Transverse colon (tissue), 4 donors: Measurements from ENCODE around the gene ERGIC1. TPM values are rescaled to one million over a fixed set of nuclear protein-coding genes. Genes with fewer than 3 reads are reported as not detected.

ENCODE experiments used
- DNase-seq: peaks from one replicate; pipeline ENCODE4 v3.0.0-alpha.2; 2019
- H3K27ac ChIP-seq, 4 donors: fragments of 200-600 bp; sonication (generic); 2 replicates each; pipeline ENCODE4 v1.5.1; 2016 to 2018; ENCODE audit warnings: inconsistent platforms in 4 of 4
- H3K27me3 ChIP-seq: fragments of 200-600 bp; sonication (generic); 2 replicates; pipeline ENCODE4 v1.5.1; 2017; ENCODE audit warnings: inconsistent platforms
- H3K36me3 ChIP-seq, 4 donors: fragments of 200-600 bp; sonication (generic); 2 replicates each; pipeline ENCODE4 v1.5.1; 2017 to 2019; ENCODE audit warnings: inconsistent platforms in 4 of 4
- H3K4me1 ChIP-seq, 4 donors: fragments of 200-600 bp; sonication (generic); 2 replicates each; pipeline ENCODE4 v1.5.1; 2017 to 2020; ENCODE audit warnings: inconsistent platforms in 4 of 4
- H3K4me3 ChIP-seq, 4 donors: fragments of 200-600 bp; sonication (generic); 1 replicate in 1 of 4; 2 replicates in 3 of 4; pipeline versions ENCODE4 v1.5.1 to v1.6.1; 2017 to 2019; ENCODE audit warnings: inconsistent platforms in 4 of 4
- H3K9me3 ChIP-seq, 2 donors: fragments of 200-600 bp; sonication (generic); 2 replicates each; pipeline ENCODE4 v1.5.1; 2017 to 2019; ENCODE audit warnings: inconsistent platforms in 2 of 2
- EP300 ChIP-seq: sonication (generic); formaldehyde crosslinking; IDR thresholded peaks from one replicate; pipeline ENCODE4 v1.6.1; 2017; ENCODE audit warnings: antibody characterized with exemption, low read depth
- POLR2A ChIP-seq: fragments of 450-650 bp; IDR thresholded peaks from one replicate; pipeline ENCODE4 v1.6.1; 2016; ENCODE audit warnings: antibody characterized with exemption, mild to moderate bottlenecking, moderate library complexity
- POLR2AphosphoS5 ChIP-seq, 3 donors: sonication (generic); formaldehyde crosslinking; IDR thresholded peaks; one replicate each; pipeline ENCODE4 v1.6.1; 2016; ENCODE audit warnings: antibody characterized with exemption in 3 of 3
- WGBS, 2 donors: methylation state at CpG; one replicate each; pipeline ENCODE4 v1.1.5; 2018; ENCODE audit warnings: low coverage in 1 of 2; 5-methylcytosine and 5-hydroxymethylcytosine counted together
- in situ Hi-C, 4 donors: fragments of 200-750 bp; cut with MboI; loops; one replicate each; pipeline versions ENCODE4 v1.15.0 to v1.15.1; 2017; ENCODE audit warnings: low sequenced_read_pairs in 3 of 4, low pct_ligation_motif_present in 1 of 4, low pct_unique_long_range_greater_than_20kb in 1 of 4
- intact Hi-C: fragments of 100-400 bp; cut with DNase I; formaldehyde crosslinking; loops from one replicate; pipeline ENCODE4 v1.15.1; 2023; ENCODE audit warnings: low total_unique reads
- total RNA-seq, 4 donors: library from RNA; depleted of rRNA; stranded (reverse); fragments of >200 nt; gene quantifications; one replicate each; pipeline ENCODE4 v1.1.0, GENCODE V29; 2016
- TF ChIP-seq, protein P1 (sequence below), 5 experiments: fragments of 200-600 bp in 3 of 5; fragments of 450-650 bp in 2 of 5; sonication (generic) in 3 of 5; IDR thresholded peaks; 1 replicate in 2 of 5; 2 replicates in 3 of 5; pipeline ENCODE4 v1.5.1; 2016 to 2017; ENCODE audit warnings: antibody characterized with exemption in 5 of 5, inconsistent platforms in 3 of 5, mild to moderate bottlenecking in 2 of 5, moderate library complexity in 1 of 5

The ERGIC1 gene
- total RNA-seq, 4 donors from 2014 or later = 125 to 252 (median 184) TPM

DNA sequence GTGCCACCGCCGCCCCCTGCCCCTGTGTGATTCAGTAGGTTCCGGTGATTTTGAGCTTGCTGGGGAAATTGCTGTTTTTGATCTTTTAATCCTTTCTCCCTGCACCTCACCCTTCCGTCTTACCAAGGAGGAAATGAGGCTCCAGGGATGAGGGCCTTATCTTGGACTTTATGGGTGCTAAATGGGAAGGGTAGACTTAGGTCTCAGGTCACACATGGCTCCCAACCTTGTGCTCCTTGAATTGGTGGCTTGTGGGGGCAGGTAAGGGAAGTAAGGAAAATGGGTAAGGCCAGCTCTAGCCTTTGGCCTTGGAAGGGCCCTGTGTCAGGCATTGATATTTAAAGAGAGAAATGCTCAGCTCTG is 1.9 kb downstream of the ERGIC1 start:
- DNase-seq = no peak
- intact Hi-C loops = loop anchor here (10.0 kb wide), 1 partner anchor 61 kb away; the partner anchor contains the start of gene DUSP1

DNA sequence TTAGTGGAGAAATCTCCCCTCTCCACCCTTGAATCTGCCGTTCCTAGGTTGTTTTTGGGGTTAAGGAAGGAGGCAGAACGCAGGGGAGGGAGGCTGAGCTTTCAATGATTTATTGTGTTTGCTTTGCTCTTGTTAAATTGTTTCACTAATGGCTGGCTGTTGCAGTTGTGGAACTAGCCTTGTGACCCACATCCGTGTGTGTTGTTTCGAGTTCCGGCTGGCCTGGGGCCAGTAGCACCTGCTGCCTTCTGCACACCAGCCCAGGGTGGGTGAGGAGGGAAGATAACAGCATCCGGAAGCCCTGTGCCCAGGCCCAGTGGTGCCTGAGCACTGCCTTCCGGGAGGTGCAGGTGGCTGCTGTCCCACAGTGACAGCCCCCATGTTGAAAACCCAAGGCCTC is 3.6 kb downstream of the ERGIC1 start:
- Histone ChIP-seq H3K4me3 (peak overlapping the region in 2 of 4 donors; percentile 0 to 9), H3K27me3 (no peaks in the 10 kb centered on the region), H3K4me1 (peaks cover 41 to 69% (median 52%) of the 10 kb centered on the region in 4 donors), H3K27ac (peak overlapping the region; percentile 89 to 94 (median 92)), H3K36me3 (no peaks in the 10 kb centered on the region), H3K9me3 (no peaks in the 10 kb centered on the region)
- in situ Hi-C loops = loop anchor here in 1 of 4 donors (10.0 kb wide), 1 partner anchor 63 kb away; the partner anchor contains the start of gene DUSP1
- peak; percentile 94 for DNase-seq
- TF ChIP-seq POLR2A = peak; percentile 55
- TF ChIP-seq EP300 = peak; percentile 76
- TF ChIP-seq, protein P1, sequence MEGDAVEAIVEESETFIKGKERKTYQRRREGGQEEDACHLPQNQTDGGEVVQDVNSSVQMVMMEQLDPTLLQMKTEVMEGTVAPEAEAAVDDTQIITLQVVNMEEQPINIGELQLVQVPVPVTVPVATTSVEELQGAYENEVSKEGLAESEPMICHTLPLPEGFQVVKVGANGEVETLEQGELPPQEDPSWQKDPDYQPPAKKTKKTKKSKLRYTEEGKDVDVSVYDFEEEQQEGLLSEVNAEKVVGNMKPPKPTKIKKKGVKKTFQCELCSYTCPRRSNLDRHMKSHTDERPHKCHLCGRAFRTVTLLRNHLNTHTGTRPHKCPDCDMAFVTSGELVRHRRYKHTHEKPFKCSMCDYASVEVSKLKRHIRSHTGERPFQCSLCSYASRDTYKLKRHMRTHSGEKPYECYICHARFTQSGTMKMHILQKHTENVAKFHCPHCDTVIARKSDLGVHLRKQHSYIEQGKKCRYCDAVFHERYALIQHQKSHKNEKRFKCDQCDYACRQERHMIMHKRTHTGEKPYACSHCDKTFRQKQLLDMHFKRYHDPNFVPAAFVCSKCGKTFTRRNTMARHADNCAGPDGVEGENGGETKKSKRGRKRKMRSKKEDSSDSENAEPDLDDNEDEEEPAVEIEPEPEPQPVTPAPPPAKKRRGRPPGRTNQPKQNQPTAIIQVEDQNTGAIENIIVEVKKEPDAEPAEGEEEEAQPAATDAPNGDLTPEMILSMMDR (IDR thresholded peaks at IDR 0.05) = no peak
- peak; percentile 64 to 88 (median 83) for TF ChIP-seq POLR2AphosphoS5 (IDR thresholded peaks at IDR 0.05)
- intact Hi-C loops = loop anchor here (10.0 kb wide), 1 partner anchor 63 kb away; the partner anchor contains the start of gene DUSP1
- 11% methylated on average over 3 to 7 of the region's 7 CpGs for WGBS, 2 donors

More for the DNA sequence above, 1.9 kb downstream of the ERGIC1 start:
- TF ChIP-seq, protein P1 (IDR thresholded peaks at IDR 0.05) = no peak
- TF ChIP-seq EP300 (no peak), POLR2AphosphoS5 (IDR thresholded peaks at IDR 0.05) (no peak), POLR2A (no peak)
- Histone ChIP-seq H3K27ac (peak overlapping the region; percentile 89 to 94 (median 92)), H3K4me1 (peaks cover 41 to 64% (median 52%) of the 10 kb centered on the region in 4 donors), H3K4me3 (peak overlapping the region in 3 of 4 donors; percentile 64 to 96 (median 87)), H3K27me3 (no peaks in the 10 kb centered on the region), H3K9me3 (no peaks in the 10 kb centered on the region), H3K36me3 (no peaks in the 10 kb centered on the region)
- WGBS, 2 donors = 57 to 74% methylated on average over 3 to 4 of the region's 4 CpGs
- in situ Hi-C loops = loop anchor here in 1 of 4 donors (10.0 kb wide), 1 partner anchor 61 kb away; the partner anchor contains the start of gene DUSP1

DNA sequence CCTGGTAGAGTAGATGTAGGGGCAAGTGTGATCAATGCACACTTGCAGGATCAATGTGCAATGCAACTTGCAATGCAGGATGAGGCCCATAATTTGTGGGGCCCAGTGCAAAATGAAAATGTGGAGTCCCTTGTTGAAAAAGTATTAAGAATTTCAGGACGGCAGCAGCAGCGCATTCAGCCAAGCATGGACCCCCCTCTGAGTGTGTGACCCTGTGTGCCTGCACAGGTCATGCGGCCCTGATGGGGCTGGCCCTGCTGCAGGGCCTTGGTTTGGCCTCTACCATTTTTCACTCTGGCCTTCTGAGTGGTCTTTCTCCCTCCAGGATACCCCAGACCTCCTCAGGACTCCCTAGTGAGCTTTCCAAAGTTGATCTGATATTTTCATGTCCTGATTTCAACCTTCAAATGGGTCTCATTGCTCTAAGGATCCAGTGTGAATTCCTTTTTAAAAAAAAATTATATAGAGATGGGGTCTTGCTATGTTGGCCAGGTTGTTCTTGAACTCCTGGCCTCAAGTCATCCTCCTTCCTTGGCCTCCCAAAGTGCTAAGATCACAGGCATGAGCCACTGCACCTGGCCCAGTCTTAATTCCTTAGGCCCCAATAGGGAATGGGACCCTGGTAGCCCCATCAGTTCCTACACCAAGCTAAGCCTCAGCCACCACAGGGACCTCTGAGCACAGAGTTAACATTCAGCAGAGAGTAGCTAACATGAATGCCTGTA is 4.3 kb downstream of the ERGIC1 start:
- H3K4me1 ChIP-seq = peaks cover 41 to 65% (median 51%) of the 10 kb centered on the region in 4 donors
- H3K9me3 ChIP-seq = no peaks in the 10 kb centered on the region
- in situ Hi-C loops = loop anchor here in 1 of 4 donors (10.0 kb wide), 1 partner anchor 64 kb away; the partner anchor contains the start of gene DUSP1
- no peak for DNase-seq
- TF ChIP-seq POLR2AphosphoS5 (IDR thresholded peaks at IDR 0.05) = no peak
- no peak for TF ChIP-seq EP300
- TF ChIP-seq POLR2A = no peak
- TF ChIP-seq, protein P1 (IDR thresholded peaks at IDR 0.05) = no peak
- H3K27me3 ChIP-seq = no peaks in the 10 kb centered on the region
- H3K27ac ChIP-seq = peak overlapping the region; percentile 89 to 94 (median 92)
- no peaks in the 10 kb centered on the region for H3K36me3 ChIP-seq
- H3K4me3 ChIP-seq = peak overlapping the region in 1 of 4 donors; percentile 9
- 87% methylated on average over 3 of the region's 3 CpGs; no CpG with 5 or more reads in 1 of the 2 donors for WGBS, 2 donors
- intact Hi-C loops = loop anchor here (10.0 kb wide), 1 partner anchor 64 kb away; the partner anchor contains the start of gene DUSP1
